T-helper 22 cell (primary cell): Measurements from ENCODE around the gene PUDP.
"Not testable (repeated sequence)": the region's sequence is repeated elsewhere in the genome, so short reads cannot be mapped to it uniquely, and the experiment has no call there.

Source experiments
- DNase-seq: peaks from one replicate; pipeline ENCODE4 v3.0.0-alpha.2; 2020; ENCODE audit warnings: low read depth

PUDP gene

DNA sequence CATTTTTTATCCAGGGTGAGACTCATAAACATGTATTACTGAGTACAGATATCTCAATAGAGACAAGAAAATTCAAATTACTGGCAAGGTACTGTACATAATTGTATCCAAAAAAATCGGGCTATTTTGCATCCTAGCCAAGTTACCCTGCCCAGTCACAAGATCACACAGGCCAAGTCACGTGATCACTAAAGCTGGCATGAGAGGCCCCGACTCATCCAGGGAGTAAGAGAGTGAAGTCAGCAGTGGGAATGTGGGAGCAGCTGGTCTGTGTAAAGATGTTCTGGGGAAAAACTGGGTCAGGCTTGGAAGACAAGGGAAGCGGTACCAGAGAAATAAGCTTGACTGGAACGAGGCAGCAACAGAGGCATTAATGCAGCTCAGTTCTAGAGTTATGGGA is 119.7 kb downstream of the PUDP start:
- DNase-seq, result no peak

DNA sequence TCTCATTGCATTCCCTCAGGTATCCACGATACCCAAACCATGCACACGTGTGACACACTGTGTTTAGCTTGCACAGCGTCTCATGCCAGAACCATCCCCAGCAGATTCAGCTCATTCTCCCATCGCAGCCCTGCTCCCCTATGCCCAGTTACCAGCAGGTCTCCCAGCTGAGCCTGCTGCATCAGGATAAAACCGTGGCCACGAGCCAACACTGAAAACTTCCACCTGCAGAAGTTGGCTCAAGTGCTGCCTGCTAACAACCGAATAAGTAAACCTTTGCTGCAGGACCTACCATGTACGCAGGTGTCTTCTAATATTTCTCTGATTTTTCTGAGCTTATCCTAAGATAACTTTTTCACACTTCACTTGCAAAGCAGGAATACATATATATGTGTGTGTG is 120.9 kb downstream of the PUDP start:
- no peak for DNase-seq

DNA sequence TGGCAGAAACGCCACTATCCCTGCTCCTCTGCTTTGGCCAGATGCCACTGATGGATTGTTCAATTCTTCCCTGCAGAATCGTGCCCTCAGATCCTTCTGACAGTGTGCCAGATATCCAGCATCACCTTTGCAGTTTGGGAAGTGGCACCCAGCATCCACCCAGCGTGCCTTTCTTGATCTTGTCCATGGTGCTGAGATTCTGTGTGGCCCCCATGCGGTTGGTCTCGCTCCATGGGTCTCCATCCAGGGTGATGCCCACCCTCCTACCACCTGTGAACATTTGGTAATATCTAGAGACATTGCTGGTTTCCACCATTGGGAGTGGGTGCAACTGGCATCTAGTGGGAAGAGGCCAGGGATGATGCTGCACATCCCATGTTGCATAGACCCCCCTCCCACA is 121.6 kb downstream of the PUDP start:
- DNase-seq, result not testable (repeated sequence)

DNA sequence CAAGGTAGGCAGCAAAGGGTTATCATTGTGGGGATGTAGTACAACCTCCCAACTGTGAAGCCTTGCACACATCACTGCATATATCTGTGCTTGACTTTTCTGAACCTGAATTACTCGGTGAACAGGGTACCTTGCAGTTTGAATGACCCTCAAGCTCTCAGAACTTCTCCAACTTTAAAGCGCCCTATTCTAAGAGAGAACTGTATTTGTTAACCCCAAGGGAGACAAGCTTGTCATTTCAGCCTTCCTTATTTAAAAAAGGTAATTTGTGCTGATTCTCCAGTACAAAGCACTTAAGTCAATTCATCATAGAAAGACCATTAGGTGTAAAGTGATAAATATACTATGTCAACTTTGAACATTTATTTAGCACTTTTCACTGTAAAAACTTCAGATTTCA is 122.5 kb downstream of the PUDP start:
- DNase-seq, result no peak

DNA sequence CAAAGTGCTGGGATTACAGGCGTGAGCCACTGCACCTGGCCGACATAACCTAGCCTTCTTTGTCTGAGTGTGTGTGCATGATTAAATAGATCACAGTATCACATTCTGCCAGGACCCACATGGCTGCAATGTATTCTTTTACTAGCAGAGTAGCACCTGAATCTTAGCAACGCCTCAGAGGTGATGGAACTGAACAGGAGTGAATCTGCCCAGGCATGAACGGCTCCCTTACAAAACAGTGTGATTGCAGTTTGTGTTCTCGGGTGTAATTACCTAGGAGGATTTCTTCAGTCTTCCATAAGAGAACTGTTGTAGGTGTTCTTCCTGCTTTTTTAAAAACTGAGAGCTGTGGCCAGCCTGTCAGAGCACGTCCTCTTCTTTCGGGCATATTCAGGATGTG is 123.1 kb downstream of the PUDP start:
- DNase-seq, result no peak

DNA sequence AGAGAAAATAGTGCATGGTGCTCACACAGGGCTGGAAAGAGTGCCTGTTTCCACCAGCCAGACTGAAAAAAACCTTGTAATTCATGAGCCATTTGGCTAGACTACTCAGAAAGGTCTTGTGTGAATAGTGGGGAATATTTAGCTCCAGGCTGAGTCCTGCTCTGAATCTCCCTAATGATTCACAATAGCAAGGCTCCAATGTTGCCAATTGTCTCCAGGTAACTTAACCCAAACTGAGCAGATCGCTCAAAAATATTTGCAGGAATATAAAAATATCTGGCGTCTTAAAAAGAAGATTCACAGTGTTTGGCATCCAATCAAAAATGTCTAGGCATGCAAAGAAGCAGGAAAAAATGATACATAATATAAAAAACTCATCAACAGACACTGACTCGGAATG is 125.0 kb downstream of the PUDP start:
- DNase-seq, result not testable (repeated sequence)

DNA sequence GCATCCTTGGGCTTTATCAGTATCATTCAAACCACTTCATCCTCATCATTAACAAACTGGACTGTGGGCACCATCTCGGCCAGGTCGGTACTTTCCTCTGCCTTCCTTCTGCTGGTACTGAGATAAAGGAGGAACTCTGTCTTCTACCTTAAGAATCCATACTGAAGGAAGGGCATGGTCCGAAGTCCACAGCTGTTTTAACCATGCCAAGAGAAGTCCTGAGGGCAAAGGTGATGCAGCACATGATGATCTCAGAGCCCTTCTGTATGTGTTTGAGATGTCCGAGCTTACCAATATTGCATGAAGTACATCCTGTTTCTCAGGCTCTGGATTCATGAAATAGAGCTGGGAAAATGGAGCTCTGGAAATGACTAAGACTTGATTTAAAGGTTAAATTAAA is 126.0 kb downstream of the PUDP start:
- DNase-seq, result no peak

DNA sequence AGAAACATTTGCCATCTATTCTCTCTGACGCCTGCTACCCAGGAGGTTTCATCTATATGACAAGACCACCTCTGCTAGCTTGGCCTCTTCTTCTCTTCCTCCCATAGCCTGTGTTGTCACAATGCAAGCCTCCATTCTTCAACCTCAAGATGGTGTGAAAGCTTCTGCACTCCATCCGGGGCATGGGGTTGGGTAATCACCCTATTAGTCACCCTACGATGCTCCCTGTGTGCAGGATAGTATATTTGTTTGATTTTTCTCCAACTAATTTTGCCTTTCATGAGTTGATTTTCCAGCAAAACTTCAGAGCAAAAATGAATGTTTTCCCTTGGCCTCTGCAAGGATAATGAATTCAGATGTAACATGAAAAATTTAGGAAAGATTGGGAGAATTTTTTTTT is 128.4 kb downstream of the PUDP start:
- no peak for DNase-seq

DNA sequence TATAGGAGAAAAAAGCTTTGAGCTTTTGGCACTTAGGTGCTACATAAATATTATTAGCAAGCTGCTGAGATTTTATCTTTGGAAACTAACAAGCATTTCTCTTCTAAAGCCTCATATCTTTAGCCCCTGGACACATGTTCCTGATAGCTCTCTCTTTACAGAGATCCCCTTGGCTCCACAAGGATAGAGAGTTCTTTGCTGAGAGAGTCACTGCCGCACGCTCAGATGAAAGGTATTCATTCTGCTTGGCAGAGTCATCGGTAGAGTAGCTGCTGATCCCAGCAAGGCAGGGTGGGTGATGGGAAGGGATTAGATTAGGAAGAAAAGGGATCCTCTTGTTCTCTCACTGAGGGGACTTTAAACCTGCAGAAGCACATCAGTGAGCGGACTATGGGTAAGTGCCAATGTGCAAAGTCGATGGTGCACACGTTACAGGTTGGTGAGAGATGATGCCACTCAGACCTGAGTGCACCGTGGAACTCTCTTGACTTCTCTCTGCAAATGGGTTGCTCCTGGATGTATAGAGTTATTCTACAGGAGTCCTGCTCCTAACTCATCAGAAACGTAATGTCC is 135.6 kb downstream of the PUDP start:
- DNase-seq, result not testable (repeated sequence)

DNA sequence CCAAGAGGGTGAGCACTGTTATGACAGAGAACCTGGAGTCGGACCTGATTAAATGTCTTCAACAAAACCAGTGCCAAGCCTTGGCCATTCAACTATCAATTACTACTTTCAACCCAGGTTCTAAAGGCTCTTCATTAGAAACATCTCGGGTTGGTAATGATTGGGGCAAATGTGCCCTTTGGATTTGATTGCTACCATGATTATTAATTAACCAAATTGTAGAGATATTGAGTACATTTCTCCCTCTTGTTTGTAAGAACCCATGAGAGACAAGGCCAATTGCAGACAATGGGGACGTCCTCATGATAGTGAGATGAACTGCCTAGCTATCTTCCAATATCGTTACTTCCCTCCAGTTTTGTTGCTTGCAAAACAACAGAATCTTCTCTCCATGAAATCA is 137.1 kb downstream of the PUDP start:
- not testable (repeated sequence) for DNase-seq

DNA sequence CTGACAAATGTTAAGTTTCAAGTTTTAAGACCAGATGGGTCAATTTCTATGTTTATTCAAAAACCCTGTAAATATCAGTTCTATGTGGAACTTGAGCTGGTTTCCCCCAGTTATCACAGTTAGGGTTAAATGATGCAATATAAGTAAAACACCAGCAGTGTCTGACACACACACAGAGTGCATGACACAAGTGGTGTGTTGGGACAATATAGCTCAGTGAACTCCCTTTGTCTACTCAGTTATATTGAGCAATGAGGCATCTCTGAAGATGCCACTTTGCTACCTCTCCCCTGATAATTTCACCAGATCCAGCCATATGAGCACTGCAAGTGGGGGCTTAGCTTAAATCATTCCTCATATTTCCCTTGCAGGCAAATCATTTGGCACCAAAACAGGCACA is 140.6 kb downstream of the PUDP start:
- not testable (repeated sequence) for DNase-seq
